HG03378 (cell line): ENCODE data around the gene ST6GALNAC3.

Experiments
- ATAC-seq: cut with Tn5 transposase; IDR thresholded peaks from one replicate; pipeline ENCODE4 v1.9.1; 2021; ENCODE audit warnings: mild to moderate bottlenecking, moderate library complexity; ENCODE audit not compliant: unreplicated experiment

ST6GALNAC3 gene

DNA sequence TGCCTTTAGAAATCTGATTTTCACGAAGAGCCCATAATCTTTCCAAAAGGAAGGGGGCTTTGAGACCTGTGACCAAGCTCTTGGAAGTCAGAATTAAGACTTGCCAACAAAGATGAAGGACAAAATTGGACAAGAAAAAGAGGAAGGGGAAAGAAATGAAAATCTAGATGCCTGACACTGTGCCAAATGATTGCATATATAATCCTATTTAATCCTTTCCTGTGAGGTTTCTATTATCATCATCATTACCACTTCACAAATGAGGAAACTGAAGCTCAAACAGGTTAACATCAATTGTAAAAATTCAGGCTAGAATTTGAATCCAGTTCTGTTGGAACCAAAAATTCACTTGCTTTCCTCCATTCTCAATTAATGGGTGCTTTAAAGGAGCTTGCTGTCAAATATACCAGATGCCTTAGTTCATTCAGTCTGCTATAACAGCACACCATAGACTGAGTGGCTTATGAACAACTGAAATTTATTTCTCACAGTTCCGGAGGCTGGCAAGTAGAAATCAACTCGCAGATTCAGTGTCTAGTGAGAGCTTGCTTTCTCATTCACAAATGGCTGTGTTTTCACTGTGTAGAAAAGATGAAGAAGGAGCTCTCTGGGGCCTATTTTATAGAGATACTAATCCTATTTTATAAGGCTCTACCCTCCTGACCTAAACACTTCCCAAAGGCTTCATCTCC is 595.2 kb downstream of the ST6GALNAC3 start:
- ATAC-seq = no peak

- ATAC-seq = no peak
These were observed 600.2 kb downstream of the ST6GALNAC3 start for GRCh38 chr1:76674689-76675210.

- ATAC-seq = peak; percentile 80
These were observed 603.2 kb downstream of the ST6GALNAC3 start for GRCh38 chr1:76677416-76678405.

GRCh38 chr1:76679534-76680152 is 605.1 kb downstream of the ST6GALNAC3 start:
- no peak for ATAC-seq

- no peak for ATAC-seq
These were observed 606.1 kb downstream of the ST6GALNAC3 start for GRCh38 chr1:76680651-76681050.

DNA sequence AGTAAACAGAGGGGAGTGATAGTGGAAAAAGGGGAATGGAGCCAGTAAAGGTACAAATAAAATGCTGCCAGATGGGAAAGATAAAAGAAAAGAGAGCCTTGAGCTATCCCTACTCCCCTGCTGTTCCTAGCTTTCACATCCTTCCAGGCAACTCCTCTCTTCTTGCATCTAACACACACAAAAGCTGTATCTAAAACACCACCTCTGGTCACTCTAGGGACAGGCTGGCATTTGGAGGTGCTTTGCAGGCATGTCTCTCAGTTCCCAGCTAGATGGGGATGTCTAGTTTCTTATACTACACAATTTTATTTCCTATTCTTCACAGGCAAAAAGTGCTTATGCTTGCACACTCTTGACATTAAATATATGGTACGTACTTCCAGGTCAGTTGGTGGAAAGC is 607.6 kb downstream of the ST6GALNAC3 start:
- ATAC-seq = no peak
